KMS-11 (cell line): ENCODE measurements around the gene KCNMB3.
A peak's percentile ranks its signal among the peaks of the same experiment; 100 is the strongest.

Source experiments
- H2AFZ ChIP-seq: fragments of 200-600 bp; sonication (generic); 2 replicates; pipeline ENCODE4 v1.6.1; 2016; ENCODE audit warnings: antibody characterized with exemption, mixed run types, low read depth
- H3K27ac ChIP-seq: fragments of 200-600 bp; sonication (generic); 2 replicates; pipeline ENCODE4 v1.6.1; 2016; ENCODE audit warnings: mild to moderate bottlenecking, mixed run types
- H3K27me3 ChIP-seq: fragments of 200-600 bp; sonication (generic); 2 replicates; pipeline ENCODE4 v1.6.1; 2017; ENCODE audit warnings: mild to moderate bottlenecking, low read depth, mixed run types, moderate library complexity; ENCODE audit not compliant: insufficient read depth
- H3K36me3 ChIP-seq: fragments of 200-600 bp; sonication (generic); 2 replicates; pipeline ENCODE4 v1.6.1; 2017; ENCODE audit warnings: mild to moderate bottlenecking, mixed run types; ENCODE audit not compliant: insufficient read depth
- H3K4me1 ChIP-seq: fragments of 200-600 bp; sonication (generic); 2 replicates; pipeline ENCODE4 v1.6.1; 2016; ENCODE audit warnings: mild to moderate bottlenecking, low read depth, mixed run types; ENCODE audit not compliant: poor library complexity, severe bottlenecking
- H3K4me2 ChIP-seq: fragments of 200-600 bp; sonication (generic); 2 replicates; pipeline ENCODE4 v1.7.0; 2016; ENCODE audit warnings: mild to moderate bottlenecking, mixed run types
- H3K4me3 ChIP-seq: fragments of 200-600 bp; sonication (generic); IDR thresholded peaks from 2 replicates; pipeline ENCODE4 v1.6.1; 2017; ENCODE audit warnings: low read depth, low read length, mixed read lengths; ENCODE audit not compliant: insufficient read depth
- H3K79me2 ChIP-seq: fragments of 200-600 bp; sonication (generic); 2 replicates; pipeline ENCODE4 v1.6.1; 2016; ENCODE audit warnings: low read depth, mixed run types; ENCODE audit not compliant: insufficient read depth
- H3K9ac ChIP-seq: fragments of 200-600 bp; sonication (generic); 2 replicates; pipeline ENCODE4 v1.6.1; 2016; ENCODE audit warnings: mild to moderate bottlenecking, mixed run types
- H4K20me1 ChIP-seq: fragments of 200-600 bp; sonication (generic); 2 replicates; pipeline ENCODE4 v1.6.1; 2016; ENCODE audit warnings: mild to moderate bottlenecking, mixed run types; ENCODE audit not compliant: insufficient read depth
- TF ChIP-seq, protein P1 (sequence below): fragments of 200-600 bp; sonication (generic); conservative IDR thresholded peaks from 2 replicates; pipeline ENCODE4 v1.6.1; 2017; ENCODE audit warnings: low read depth, mild to moderate bottlenecking, antibody characterized with exemption, low read length, moderate library complexity, mixed read lengths

The KCNMB3 gene

GRCh38 chr3:179200790-179201189 is 50.1 kb downstream of the KCNMB3 start:
- Histone ChIP-seq H3K4me1 (peaks cover 20% of the 10 kb centered on the region), H3K4me3 (no peak overlapping the region), H3K27ac (no peak overlapping the region), H2AFZ (no peak overlapping the region), H3K4me2 (no peak overlapping the region), H3K9ac (no peak overlapping the region), H3K27me3 (no peaks in the 10 kb centered on the region), H3K79me2 (no peaks in the 10 kb centered on the region), H4K20me1 (0 out of 2 replicates have a peak, but pooled peaks cover 4% of the 10 kb centered on the region), H3K36me3 (no peaks in the 10 kb centered on the region)
- TF ChIP-seq, protein P1, sequence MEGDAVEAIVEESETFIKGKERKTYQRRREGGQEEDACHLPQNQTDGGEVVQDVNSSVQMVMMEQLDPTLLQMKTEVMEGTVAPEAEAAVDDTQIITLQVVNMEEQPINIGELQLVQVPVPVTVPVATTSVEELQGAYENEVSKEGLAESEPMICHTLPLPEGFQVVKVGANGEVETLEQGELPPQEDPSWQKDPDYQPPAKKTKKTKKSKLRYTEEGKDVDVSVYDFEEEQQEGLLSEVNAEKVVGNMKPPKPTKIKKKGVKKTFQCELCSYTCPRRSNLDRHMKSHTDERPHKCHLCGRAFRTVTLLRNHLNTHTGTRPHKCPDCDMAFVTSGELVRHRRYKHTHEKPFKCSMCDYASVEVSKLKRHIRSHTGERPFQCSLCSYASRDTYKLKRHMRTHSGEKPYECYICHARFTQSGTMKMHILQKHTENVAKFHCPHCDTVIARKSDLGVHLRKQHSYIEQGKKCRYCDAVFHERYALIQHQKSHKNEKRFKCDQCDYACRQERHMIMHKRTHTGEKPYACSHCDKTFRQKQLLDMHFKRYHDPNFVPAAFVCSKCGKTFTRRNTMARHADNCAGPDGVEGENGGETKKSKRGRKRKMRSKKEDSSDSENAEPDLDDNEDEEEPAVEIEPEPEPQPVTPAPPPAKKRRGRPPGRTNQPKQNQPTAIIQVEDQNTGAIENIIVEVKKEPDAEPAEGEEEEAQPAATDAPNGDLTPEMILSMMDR, result no peak

DNA sequence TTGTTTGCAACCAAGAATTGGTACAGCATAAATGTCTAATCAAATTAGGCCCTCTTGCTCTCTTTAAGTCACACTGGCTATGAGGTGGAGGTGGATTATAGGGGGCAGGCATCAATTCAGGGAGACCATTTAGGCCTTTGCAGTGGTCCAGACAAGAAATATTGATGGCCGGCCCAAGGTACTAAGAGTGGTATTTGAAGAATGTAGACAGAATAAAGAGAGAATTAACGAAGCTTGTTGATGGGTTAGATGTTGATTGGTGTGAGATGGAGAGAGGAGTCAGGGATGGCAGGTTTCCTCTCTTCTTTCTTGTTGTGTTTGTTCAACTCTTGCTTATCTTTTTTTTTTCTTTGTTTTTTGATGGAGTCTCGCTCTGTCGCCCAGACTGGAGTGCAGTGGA is 54.2 kb downstream of the KCNMB3 start:
- no peaks in the 10 kb centered on the region; the same call in 1 of the 2 replicates for H3K79me2 ChIP-seq
- TF ChIP-seq, protein P1, result no peak
- no peak overlapping the region for H3K4me3 ChIP-seq
- H3K9ac ChIP-seq, result no peak overlapping the region
- no peaks in the 10 kb centered on the region for H3K36me3 ChIP-seq
- H3K4me1 ChIP-seq, result peaks cover 36% of the 10 kb centered on the region
- no peaks in the 10 kb centered on the region for H3K27me3 ChIP-seq
- H2AFZ ChIP-seq, result no peak overlapping the region
- peak overlapping the region; percentile 33 for H3K4me2 ChIP-seq
- no peak overlapping the region for H3K27ac ChIP-seq
- 0 out of 2 replicates have a peak, but pooled peaks cover 4% of the 10 kb centered on the region for H4K20me1 ChIP-seq

GRCh38 chr3:179196098-179196497 is 54.8 kb downstream of the KCNMB3 start:
- Histone ChIP-seq H3K27me3 (no peaks in the 10 kb centered on the region), H2AFZ (no peak overlapping the region), H3K4me1 (peaks cover 36% of the 10 kb centered on the region), H3K36me3 (no peaks in the 10 kb centered on the region), H3K4me2 (peak overlapping the region; percentile 33), H3K27ac (no peak overlapping the region), H3K9ac (no peak overlapping the region), H3K4me3 (no peak overlapping the region), H4K20me1 (0 out of 2 replicates have a peak, but pooled peaks cover 4% of the 10 kb centered on the region), H3K79me2 (no peaks in the 10 kb centered on the region; the same call in 1 of the 2 replicates)
- TF ChIP-seq, protein P1, result no peak

GRCh38 chr3:179194931-179195330 is 56.0 kb downstream of the KCNMB3 start:
- Histone ChIP-seq H3K27me3 (no peaks in the 10 kb centered on the region), H3K27ac (no peak overlapping the region), H3K4me3 (no peak overlapping the region), H3K9ac (no peak overlapping the region), H2AFZ (no peak overlapping the region), H3K79me2 (no peaks in the 10 kb centered on the region; the same call in 1 of the 2 replicates), H3K4me2 (no peak overlapping the region), H3K36me3 (no peaks in the 10 kb centered on the region), H4K20me1 (0 out of 2 replicates have a peak, but pooled peaks cover 4% of the 10 kb centered on the region), H3K4me1 (peaks cover 36% of the 10 kb centered on the region)
- TF ChIP-seq, protein P1, result no peak
